ENCODE data around the gene EDNRA. TPM values are rescaled to one million over a fixed set of nuclear protein-coding genes. Genes with fewer than 3 reads are reported as not detected.

The EDNRA gene
- total RNA-seq (2022; extraction: Qiagen RNA extraction): 0.11 to 0.32 TPM (median 0.30 TPM) in 5 replicates

GRCh38 chr4:147480891-147481576 lies at the start of gene EDNRA:
Gene EDNRA, plus strand, starts transcription at chr4:147481097. Its CDS starts 4,585 bp downstream, at chr4:147485682.

Other genes with a start within 250 kb of the EDNRA start
- 18.3 to 22.8 TPM (median 19.3 TPM) in 5 replicates for gene TMEM184C, start 136.3 kb downstream of the EDNRA start, total RNA-seq (2022; extraction: Qiagen RNA extraction)
- 2.2 to 3.3 TPM (median 3.0 TPM) in 5 replicates for gene PRMT9, start 203.1 kb downstream of the EDNRA start, total RNA-seq (2022; extraction: Qiagen RNA extraction)

Measured in A549 treated with Mapracorat at 1 μM for 4 hours (cell line).